ENCODE results near the gene CCDC126.
A peak's percentile ranks its signal among the peaks of the same experiment; 100 is the strongest.

The CCDC126 gene

GRCh38 chr7:23598296-23598695 lies 1.1 kb downstream of the CCDC126 start:
- no peaks in the 10 kb centered on the region for H3K9me3 ChIP-seq (ENCODE audit: control insufficient read depth, insufficient read depth, low read length)
- no peak for DNase-seq (ENCODE audit: low read depth, low spot score)
- peak overlapping the region; percentile 77; the same call in 1 of the 2 replicates for H3K4me3 ChIP-seq (ENCODE audit: low read length)
- H3K27me3 ChIP-seq (ENCODE audit: control insufficient read depth, insufficient read depth, low read length): no peaks in the 10 kb centered on the region
- H3K36me3 ChIP-seq (ENCODE audit: control insufficient read depth, insufficient read depth, low read length): no peaks in the 10 kb centered on the region
- WGBS (ENCODE audit: insufficient coverage, insufficient read length): no CpG with 5 or more reads among the region's 4 CpGs
- no peaks in the 10 kb centered on the region for H3K4me1 ChIP-seq (ENCODE audit: control insufficient read depth, insufficient read depth, low read length)
- H3K27ac ChIP-seq (ENCODE audit: low read length): no peak overlapping the region

GRCh38 chr7:23600236-23600635 lies 3.1 kb downstream of the CCDC126 start:
- Histone ChIP-seq H3K9me3 (ENCODE audit: control insufficient read depth, insufficient read depth, low read length) (no peaks in the 10 kb centered on the region), H3K27ac (ENCODE audit: low read length) (no peak overlapping the region), H3K4me3 (ENCODE audit: low read length) (no peak overlapping the region), H3K4me1 (ENCODE audit: control insufficient read depth, insufficient read depth, low read length) (no peaks in the 10 kb centered on the region), H3K36me3 (ENCODE audit: control insufficient read depth, insufficient read depth, low read length) (no peaks in the 10 kb centered on the region), H3K27me3 (ENCODE audit: control insufficient read depth, insufficient read depth, low read length) (no peaks in the 10 kb centered on the region)
- DNase-seq (ENCODE audit: low read depth, low spot score): no peak
- WGBS (ENCODE audit: insufficient coverage, insufficient read length): no CpG with 5 or more reads among the region's 4 CpGs

GRCh38 chr7:23603632-23604295 lies 6.6 kb downstream of the CCDC126 start:
- no peak for DNase-seq (ENCODE audit: low read depth, low spot score)
- Histone ChIP-seq H3K9me3 (ENCODE audit: control insufficient read depth, insufficient read depth, low read length) (no peaks in the 10 kb centered on the region), H3K36me3 (ENCODE audit: control insufficient read depth, insufficient read depth, low read length) (no peaks in the 10 kb centered on the region), H3K27ac (ENCODE audit: low read length) (no peak overlapping the region), H3K27me3 (ENCODE audit: control insufficient read depth, insufficient read depth, low read length) (no peaks in the 10 kb centered on the region), H3K4me3 (ENCODE audit: low read length) (no peak overlapping the region), H3K4me1 (ENCODE audit: control insufficient read depth, insufficient read depth, low read length) (no peaks in the 10 kb centered on the region)
- no CpG with 5 or more reads among the region's 4 CpGs for WGBS (ENCODE audit: insufficient coverage, insufficient read length)

- Histone ChIP-seq H3K9me3 (ENCODE audit: control insufficient read depth, insufficient read depth, low read length) (no peaks in the 10 kb centered on the region), H3K36me3 (ENCODE audit: control insufficient read depth, insufficient read depth, low read length) (no peaks in the 10 kb centered on the region), H3K4me3 (ENCODE audit: low read length) (no peak overlapping the region), H3K4me1 (ENCODE audit: control insufficient read depth, insufficient read depth, low read length) (no peaks in the 10 kb centered on the region), H3K27me3 (ENCODE audit: control insufficient read depth, insufficient read depth, low read length) (no peaks in the 10 kb centered on the region), H3K27ac (ENCODE audit: low read length) (no peak overlapping the region)
- DNase-seq (ENCODE audit: low read depth, low spot score): no peak
Measured at GRCh38 chr7:23604296-23604640, 7.1 kb downstream of the CCDC126 start.

GRCh38 chr7:23607130-23607529 lies 9.9 kb downstream of the CCDC126 start:
- no peaks in the 10 kb centered on the region for H3K9me3 ChIP-seq (ENCODE audit: control insufficient read depth, insufficient read depth, low read length)
- no peak overlapping the region for H3K27ac ChIP-seq (ENCODE audit: low read length)
- no peaks in the 10 kb centered on the region for H3K4me1 ChIP-seq (ENCODE audit: control insufficient read depth, insufficient read depth, low read length)
- no peaks in the 10 kb centered on the region for H3K27me3 ChIP-seq (ENCODE audit: control insufficient read depth, insufficient read depth, low read length)
- DNase-seq (ENCODE audit: low read depth, low spot score): no peak
- H3K36me3 ChIP-seq (ENCODE audit: control insufficient read depth, insufficient read depth, low read length): no peaks in the 10 kb centered on the region
- no peak overlapping the region for H3K4me3 ChIP-seq (ENCODE audit: low read length)

- DNase-seq (ENCODE audit: low read depth, low spot score): no peak
- H3K4me1 ChIP-seq (ENCODE audit: control insufficient read depth, insufficient read depth, low read length): no peaks in the 10 kb centered on the region
- WGBS (ENCODE audit: insufficient coverage, insufficient read length): no CpG with 5 or more reads among the region's 8 CpGs
- H3K36me3 ChIP-seq (ENCODE audit: control insufficient read depth, insufficient read depth, low read length): no peaks in the 10 kb centered on the region
- H3K27ac ChIP-seq (ENCODE audit: low read length): no peak overlapping the region
- H3K9me3 ChIP-seq (ENCODE audit: control insufficient read depth, insufficient read depth, low read length): no peaks in the 10 kb centered on the region
- no peaks in the 10 kb centered on the region for H3K27me3 ChIP-seq (ENCODE audit: control insufficient read depth, insufficient read depth, low read length)
- no peak overlapping the region for H3K4me3 ChIP-seq (ENCODE audit: low read length)
Measured at GRCh38 chr7:23607866-23608265, 10.7 kb downstream of the CCDC126 start.

GRCh38 chr7:23615331-23615730 lies 18.1 kb downstream of the CCDC126 start:
- DNase-seq (ENCODE audit: low read depth, low spot score): no peak
- H3K27ac ChIP-seq (ENCODE audit: low read length): no peak overlapping the region
- H3K36me3 ChIP-seq (ENCODE audit: control insufficient read depth, insufficient read depth, low read length): no peaks in the 10 kb centered on the region
- no peaks in the 10 kb centered on the region for H3K4me1 ChIP-seq (ENCODE audit: control insufficient read depth, insufficient read depth, low read length)
- H3K9me3 ChIP-seq (ENCODE audit: control insufficient read depth, insufficient read depth, low read length): no peaks in the 10 kb centered on the region
- no peak overlapping the region for H3K4me3 ChIP-seq (ENCODE audit: low read length)
- no peaks in the 10 kb centered on the region for H3K27me3 ChIP-seq (ENCODE audit: control insufficient read depth, insufficient read depth, low read length)

- Histone ChIP-seq H3K27me3 (ENCODE audit: control insufficient read depth, insufficient read depth, low read length) (no peaks in the 10 kb centered on the region), H3K4me1 (ENCODE audit: control insufficient read depth, insufficient read depth, low read length) (no peaks in the 10 kb centered on the region), H3K27ac (ENCODE audit: low read length) (no peak overlapping the region), H3K36me3 (ENCODE audit: control insufficient read depth, insufficient read depth, low read length) (no peaks in the 10 kb centered on the region), H3K9me3 (ENCODE audit: control insufficient read depth, insufficient read depth, low read length) (no peaks in the 10 kb centered on the region), H3K4me3 (ENCODE audit: low read length) (no peak overlapping the region)
- DNase-seq (ENCODE audit: low read depth, low spot score): no peak
- WGBS (ENCODE audit: insufficient coverage, insufficient read length): no CpG with 5 or more reads among the region's 2 CpGs
Measured at GRCh38 chr7:23616593-23616992, 19.4 kb downstream of the CCDC126 start.

- Histone ChIP-seq H3K27me3 (ENCODE audit: control insufficient read depth, insufficient read depth, low read length) (no peaks in the 10 kb centered on the region), H3K4me3 (ENCODE audit: low read length) (no peak overlapping the region), H3K27ac (ENCODE audit: low read length) (no peak overlapping the region), H3K9me3 (ENCODE audit: control insufficient read depth, insufficient read depth, low read length) (no peaks in the 10 kb centered on the region), H3K36me3 (ENCODE audit: control insufficient read depth, insufficient read depth, low read length) (no peaks in the 10 kb centered on the region), H3K4me1 (ENCODE audit: control insufficient read depth, insufficient read depth, low read length) (no peaks in the 10 kb centered on the region)
- WGBS (ENCODE audit: insufficient coverage, insufficient read length): no CpG with 5 or more reads among the region's 1 CpG
- no peak for DNase-seq (ENCODE audit: low read depth, low spot score)
Measured at GRCh38 chr7:23617482-23617881, 20.3 kb downstream of the CCDC126 start.

GRCh38 chr7:23618241-23618640 lies 21.1 kb downstream of the CCDC126 start:
- WGBS (ENCODE audit: insufficient coverage, insufficient read length): no CpG with 5 or more reads among the region's 3 CpGs
- Histone ChIP-seq H3K27me3 (ENCODE audit: control insufficient read depth, insufficient read depth, low read length) (no peaks in the 10 kb centered on the region), H3K4me3 (ENCODE audit: low read length) (no peak overlapping the region), H3K27ac (ENCODE audit: low read length) (no peak overlapping the region), H3K9me3 (ENCODE audit: control insufficient read depth, insufficient read depth, low read length) (no peaks in the 10 kb centered on the region), H3K4me1 (ENCODE audit: control insufficient read depth, insufficient read depth, low read length) (no peaks in the 10 kb centered on the region), H3K36me3 (ENCODE audit: control insufficient read depth, insufficient read depth, low read length) (no peaks in the 10 kb centered on the region)
- no peak for DNase-seq (ENCODE audit: low read depth, low spot score)

- no peak overlapping the region for H3K27ac ChIP-seq (ENCODE audit: low read length)
- H3K4me1 ChIP-seq (ENCODE audit: control insufficient read depth, insufficient read depth, low read length): no peaks in the 10 kb centered on the region
- no peaks in the 10 kb centered on the region for H3K36me3 ChIP-seq (ENCODE audit: control insufficient read depth, insufficient read depth, low read length)
- H3K9me3 ChIP-seq (ENCODE audit: control insufficient read depth, insufficient read depth, low read length): no peaks in the 10 kb centered on the region
- H3K4me3 ChIP-seq (ENCODE audit: low read length): no peak overlapping the region
- WGBS (ENCODE audit: insufficient coverage, insufficient read length): no CpG with 5 or more reads among the region's 4 CpGs
- H3K27me3 ChIP-seq (ENCODE audit: control insufficient read depth, insufficient read depth, low read length): no peaks in the 10 kb centered on the region
- DNase-seq (ENCODE audit: low read depth, low spot score): no peak
Measured at GRCh38 chr7:23619141-23619540, 22.0 kb downstream of the CCDC126 start.
